WTC11 (cell line): ENCODE data around the gene CCDC137. TPM values are rescaled to one million over a fixed set of nuclear protein-coding genes. Genes with fewer than 3 reads are reported as not detected.

Experiments
- ATAC-seq: fragments of 200-7000 bp; cut with Tn5 transposase; 2 replicates; pipeline ENCODE4 v1.10.0; 2021; ENCODE audit warnings: mild to moderate bottlenecking, moderate library complexity
- CTCF ChIA-PET: fragments of 300-600 bp; sonication (Branson Sonifier 250); formaldehyde crosslinking; loops from one replicate; lab custom pipeline; 2021; ENCODE audit warnings: antibody characterized with exemption; lab: Charles Lee
- POLR2A ChIA-PET: fragments of 350-600 bp; sonication (Branson Sonifier 250); formaldehyde crosslinking; loops from one replicate; lab custom pipeline; 2021; ENCODE audit warnings: antibody characterized with exemption; lab: Charles Lee
- DNase-seq: peaks from one replicate; pipeline ENCODE4 v3.0.0; 2021; ENCODE audit warnings: low spot score
- H3K27ac Mint-ChIP-seq: 2 replicates; pipeline ENCODE4 v1.8.0; 2021; ENCODE audit warnings: mixed read lengths
- H3K27me3 Mint-ChIP-seq: 2 replicates; pipeline ENCODE4 v1.8.0; 2021; ENCODE audit warnings: low read depth, mild to moderate bottlenecking, moderate library complexity, mixed read lengths
- H3K36me3 Mint-ChIP-seq: 2 replicates; pipeline ENCODE4 v1.8.0; 2021; ENCODE audit warnings: mixed read lengths
- H3K4me1 Mint-ChIP-seq: 2 replicates; pipeline ENCODE4 v1.8.0; 2022; ENCODE audit warnings: mixed read lengths
- H3K4me3 Mint-ChIP-seq: 2 replicates; pipeline ENCODE4 v1.8.0; 2021; ENCODE audit warnings: mild to moderate bottlenecking, moderate library complexity, mixed read lengths
- H3K9me3 Mint-ChIP-seq: 2 replicates; pipeline ENCODE4 v1.8.0; 2021; ENCODE audit warnings: mixed read lengths
- FOXK1 ChIP-seq: sonication (generic); formaldehyde crosslinking; IDR thresholded peaks from 2 replicates; pipeline ENCODE4 v1.8.0; 2022; ENCODE audit warnings: mild to moderate bottlenecking, moderate library complexity, missing genetic modification reagents
- GABPB1 ChIP-seq: sonication (generic); formaldehyde crosslinking; IDR thresholded peaks from 2 replicates; pipeline ENCODE4 v1.8.1; 2023; ENCODE audit warnings: mild to moderate bottlenecking, missing genetic modification reagents
- GRHL2 ChIP-seq: fragments of 250-450 bp; sonication (Bioruptor Pico); IDR thresholded peaks from 2 replicates; pipeline ENCODE4 v1.8.0; 2022; ENCODE audit warnings: mild to moderate bottlenecking, moderate library complexity; ENCODE audit not compliant: insufficient replicate concordance, severe bottlenecking
- NR2C2 ChIP-seq: sonication (generic); formaldehyde crosslinking; IDR thresholded peaks from 2 replicates; pipeline ENCODE4 v1.8.0; 2022; ENCODE audit warnings: mild to moderate bottlenecking, missing genetic modification reagents
- NR3C1 ChIP-seq: sonication (generic); formaldehyde crosslinking; conservative IDR thresholded peaks from 2 replicates; pipeline ENCODE4 v1.8.1; 2023; ENCODE audit warnings: low read depth, mild to moderate bottlenecking, missing genetic modification reagents
- PRRX2 ChIP-seq: fragments of 250-450 bp; sonication (Bioruptor Pico); IDR thresholded peaks from 2 replicates; pipeline ENCODE4 v1.8.0; 2021; ENCODE audit warnings: mild to moderate bottlenecking
- RELA ChIP-seq: sonication (generic); formaldehyde crosslinking; IDR thresholded peaks from 2 replicates; pipeline ENCODE4 v1.8.1; 2022; ENCODE audit warnings: missing genetic modification reagents, mild to moderate bottlenecking, borderline replicate concordance
- SMAD4 ChIP-seq: sonication (generic); formaldehyde crosslinking; IDR thresholded peaks from 2 replicates; pipeline ENCODE4 v1.8.0; 2022; ENCODE audit warnings: mild to moderate bottlenecking, missing genetic modification reagents
- TCF7 ChIP-seq: sonication (generic); formaldehyde crosslinking; IDR thresholded peaks from 2 replicates; pipeline ENCODE4 v1.8.0; 2022; ENCODE audit warnings: mild to moderate bottlenecking, low read depth, missing genetic modification reagents, moderate library complexity
- total RNA-seq: library from RNA; stranded (reverse); gene quantifications from 3 replicates; pipeline ENCODE4 v1.2.3, GENCODE V29; 2021
- TF ChIP-seq, protein P1 (sequence below): sonication (generic); formaldehyde crosslinking; conservative IDR thresholded peaks from 2 replicates; pipeline ENCODE4 v1.8.1; 2023; ENCODE audit warnings: mild to moderate bottlenecking, low read depth, missing genetic modification reagents, moderate library complexity
- TF ChIP-seq, protein P2 (sequence below): fragments of 250-450 bp; sonication (Bioruptor Pico); IDR thresholded peaks from 2 replicates; pipeline ENCODE4 v1.9.0; 2021; ENCODE audit warnings: moderate library complexity, mild to moderate bottlenecking, inconsistent platforms, borderline replicate concordance
- TF ChIP-seq, protein P3 (sequence below): sonication (generic); formaldehyde crosslinking; IDR thresholded peaks from 2 replicates; pipeline ENCODE4 v1.8.0; 2023; ENCODE audit warnings: mild to moderate bottlenecking, missing genetic modification reagents
- TF ChIP-seq, protein P4 (sequence below): fragments of 200-600 bp; IDR thresholded peaks from 2 replicates; pipeline ENCODE4 v1.8.0; 2022; ENCODE audit warnings: antibody characterized with exemption
- TF ChIP-seq, protein P5 (sequence below): sonication (generic); formaldehyde crosslinking; IDR thresholded peaks from 2 replicates; pipeline ENCODE4 v1.8.0; 2023; ENCODE audit warnings: missing genetic modification reagents, mild to moderate bottlenecking, borderline replicate concordance
- TF ChIP-seq, protein P6 (sequence below): sonication (generic); formaldehyde crosslinking; IDR thresholded peaks from 2 replicates; pipeline ENCODE4 v1.8.0; 2022; ENCODE audit warnings: mild to moderate bottlenecking, missing genetic modification reagents

CCDC137 gene
- total RNA-seq, 1 experiment from 2014 or later: 36.8 TPM

DNA sequence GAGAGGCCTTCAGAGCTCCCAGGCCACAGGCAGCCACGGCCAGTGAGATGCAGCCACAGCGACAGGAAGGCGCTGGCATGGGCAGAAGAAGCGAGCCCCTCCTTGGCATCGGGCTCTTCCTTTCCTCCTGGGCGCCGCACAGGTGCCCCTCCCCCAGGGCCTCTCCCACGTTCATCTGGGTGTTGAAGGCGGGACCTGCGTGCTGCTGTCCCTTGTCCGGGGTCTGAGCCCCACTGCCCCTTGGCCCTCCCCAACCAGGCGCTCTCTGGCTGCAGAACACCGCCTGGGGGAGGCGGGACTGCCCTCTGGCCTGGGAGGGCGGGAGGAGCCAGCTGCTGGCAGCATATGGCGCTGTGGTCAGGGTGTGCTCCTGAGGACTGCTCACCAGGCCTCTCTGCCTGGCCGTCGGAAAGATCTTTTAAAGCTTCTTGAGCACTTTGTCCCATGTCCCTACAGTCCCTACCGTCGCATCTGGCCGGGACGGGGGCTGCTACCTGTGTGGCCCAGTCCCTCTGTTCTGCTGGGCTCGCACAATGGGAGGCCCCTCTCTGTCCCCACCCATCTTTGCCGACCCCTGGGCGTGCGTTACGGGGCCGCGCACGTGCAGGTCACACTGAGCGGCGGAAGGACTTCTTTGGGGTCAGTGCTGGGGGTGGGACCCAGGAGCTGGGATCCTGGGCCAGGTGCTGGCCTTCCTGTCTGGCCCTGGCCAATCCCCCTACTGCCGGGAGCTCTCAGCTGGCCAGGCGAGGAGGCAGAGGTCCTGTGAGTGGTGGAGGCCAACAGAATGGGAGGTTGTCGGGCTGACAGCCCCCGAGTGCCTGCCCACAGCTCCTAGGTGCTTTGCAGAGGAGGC lies 47.2 kb downstream of the CCDC137 start:
- ATAC-seq: peak; percentile 3
- Mint-ChIP-seq H3K4me3 (peak overlapping the region; percentile 92), H3K27me3 (peaks cover 2% of the 10 kb centered on the region; the same call in 1 of the 2 replicates), H3K27ac (no peak overlapping the region), H3K9me3 (no peaks in the 10 kb centered on the region), H3K36me3 (peaks cover 4% of the 10 kb centered on the region; the same call in 1 of the 2 replicates), H3K4me1 (peaks cover 24% of the 10 kb centered on the region)
- ChIA-PET CTCF (interaction anchor here (0.9 to 1.4 kb wide), 6 partner anchors 12 to 195 kb away, joined by 3 to 4 read pairs (median 4); no protein-coding TSS in a partner anchor), POLR2A (interaction anchor here (1.1 to 1.4 kb wide), 3 partner anchors 8 to 317 kb away, joined by 3 read pairs; no protein-coding TSS in a partner anchor)
- TF ChIP-seq, protein P1, sequence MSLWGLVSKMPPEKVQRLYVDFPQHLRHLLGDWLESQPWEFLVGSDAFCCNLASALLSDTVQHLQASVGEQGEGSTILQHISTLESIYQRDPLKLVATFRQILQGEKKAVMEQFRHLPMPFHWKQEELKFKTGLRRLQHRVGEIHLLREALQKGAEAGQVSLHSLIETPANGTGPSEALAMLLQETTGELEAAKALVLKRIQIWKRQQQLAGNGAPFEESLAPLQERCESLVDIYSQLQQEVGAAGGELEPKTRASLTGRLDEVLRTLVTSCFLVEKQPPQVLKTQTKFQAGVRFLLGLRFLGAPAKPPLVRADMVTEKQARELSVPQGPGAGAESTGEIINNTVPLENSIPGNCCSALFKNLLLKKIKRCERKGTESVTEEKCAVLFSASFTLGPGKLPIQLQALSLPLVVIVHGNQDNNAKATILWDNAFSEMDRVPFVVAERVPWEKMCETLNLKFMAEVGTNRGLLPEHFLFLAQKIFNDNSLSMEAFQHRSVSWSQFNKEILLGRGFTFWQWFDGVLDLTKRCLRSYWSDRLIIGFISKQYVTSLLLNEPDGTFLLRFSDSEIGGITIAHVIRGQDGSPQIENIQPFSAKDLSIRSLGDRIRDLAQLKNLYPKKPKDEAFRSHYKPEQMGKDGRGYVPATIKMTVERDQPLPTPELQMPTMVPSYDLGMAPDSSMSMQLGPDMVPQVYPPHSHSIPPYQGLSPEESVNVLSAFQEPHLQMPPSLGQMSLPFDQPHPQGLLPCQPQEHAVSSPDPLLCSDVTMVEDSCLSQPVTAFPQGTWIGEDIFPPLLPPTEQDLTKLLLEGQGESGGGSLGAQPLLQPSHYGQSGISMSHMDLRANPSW (CRISPR knock-in tag): no peak
- TF ChIP-seq RELA (CRISPR knock-in tag): no peak
- TF ChIP-seq, protein P2, sequence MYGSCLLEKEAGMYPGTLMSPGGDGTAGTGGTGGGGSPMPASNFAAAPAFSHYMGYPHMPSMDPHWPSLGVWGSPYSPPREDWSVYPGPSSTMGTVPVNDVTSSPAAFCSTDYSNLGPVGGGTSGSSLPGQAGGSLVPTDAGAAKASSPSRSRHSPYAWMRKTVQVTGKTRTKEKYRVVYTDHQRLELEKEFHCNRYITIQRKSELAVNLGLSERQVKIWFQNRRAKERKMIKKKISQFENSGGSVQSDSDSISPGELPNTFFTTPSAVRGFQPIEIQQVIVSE: no peak
- TF ChIP-seq NR3C1 (CRISPR knock-in tag): no peak
- peak; percentile 45 for TF ChIP-seq GABPB1 (CRISPR knock-in tag)
- DNase-seq: no peak

DNA sequence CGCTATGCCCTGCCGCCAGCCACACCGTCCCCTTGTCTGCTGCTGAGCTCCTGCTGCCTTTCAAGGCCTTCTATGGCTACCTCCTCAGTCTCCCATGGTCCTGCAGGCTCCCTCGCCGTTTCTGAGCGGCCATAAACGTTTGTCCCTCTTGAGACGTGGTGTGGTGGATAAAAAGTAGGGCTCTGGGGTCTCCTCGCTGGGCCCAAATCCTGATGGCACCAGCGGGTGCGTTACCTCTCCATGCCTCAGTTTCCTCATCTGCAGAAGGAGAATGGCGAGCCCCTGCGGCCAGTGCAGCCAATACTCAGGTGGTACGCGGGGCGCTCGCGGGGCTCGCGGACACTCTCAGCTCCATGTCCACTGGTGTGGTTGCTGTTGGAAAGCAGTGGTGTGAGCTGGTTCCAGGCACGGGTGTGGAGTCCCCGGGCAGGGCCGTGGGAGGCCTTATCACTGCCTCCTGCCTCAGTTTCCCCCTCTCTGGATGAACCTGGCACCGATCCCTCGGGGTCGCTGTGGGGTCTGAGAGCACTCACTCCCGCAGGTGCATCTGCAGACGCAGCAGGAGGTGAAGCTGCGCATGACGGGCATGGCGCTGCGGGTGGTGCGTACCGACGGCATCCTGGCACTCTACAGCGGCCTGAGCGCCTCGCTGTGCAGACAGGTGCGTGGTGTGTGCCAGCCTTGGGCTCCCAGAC lies 48.0 kb downstream of the CCDC137 start:
- POLR2A ChIA-PET: interaction anchor here (1.1 to 1.2 kb wide), 2 partner anchors 11 to 316 kb away, joined by 3 read pairs; no protein-coding TSS in a partner anchor
- no peak for ATAC-seq
- TF ChIP-seq, protein P3, sequence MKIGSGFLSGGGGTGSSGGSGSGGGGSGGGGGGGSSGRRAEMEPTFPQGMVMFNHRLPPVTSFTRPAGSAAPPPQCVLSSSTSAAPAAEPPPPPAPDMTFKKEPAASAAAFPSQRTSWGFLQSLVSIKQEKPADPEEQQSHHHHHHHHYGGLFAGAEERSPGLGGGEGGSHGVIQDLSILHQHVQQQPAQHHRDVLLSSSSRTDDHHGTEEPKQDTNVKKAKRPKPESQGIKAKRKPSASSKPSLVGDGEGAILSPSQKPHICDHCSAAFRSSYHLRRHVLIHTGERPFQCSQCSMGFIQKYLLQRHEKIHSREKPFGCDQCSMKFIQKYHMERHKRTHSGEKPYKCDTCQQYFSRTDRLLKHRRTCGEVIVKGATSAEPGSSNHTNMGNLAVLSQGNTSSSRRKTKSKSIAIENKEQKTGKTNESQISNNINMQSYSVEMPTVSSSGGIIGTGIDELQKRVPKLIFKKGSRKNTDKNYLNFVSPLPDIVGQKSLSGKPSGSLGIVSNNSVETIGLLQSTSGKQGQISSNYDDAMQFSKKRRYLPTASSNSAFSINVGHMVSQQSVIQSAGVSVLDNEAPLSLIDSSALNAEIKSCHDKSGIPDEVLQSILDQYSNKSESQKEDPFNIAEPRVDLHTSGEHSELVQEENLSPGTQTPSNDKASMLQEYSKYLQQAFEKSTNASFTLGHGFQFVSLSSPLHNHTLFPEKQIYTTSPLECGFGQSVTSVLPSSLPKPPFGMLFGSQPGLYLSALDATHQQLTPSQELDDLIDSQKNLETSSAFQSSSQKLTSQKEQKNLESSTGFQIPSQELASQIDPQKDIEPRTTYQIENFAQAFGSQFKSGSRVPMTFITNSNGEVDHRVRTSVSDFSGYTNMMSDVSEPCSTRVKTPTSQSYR: no peak
- TF ChIP-seq NR3C1 (CRISPR knock-in tag) (no peak), SMAD4 (CRISPR knock-in tag) (no peak), TCF7 (CRISPR knock-in tag) (no peak), FOXK1 (CRISPR knock-in tag) (no peak), GRHL2 (no peak), NR2C2 (CRISPR knock-in tag) (no peak), RELA (CRISPR knock-in tag) (no peak), PRRX2 (CRISPR knock-in tag) (no peak)
- TF ChIP-seq, protein P4, sequence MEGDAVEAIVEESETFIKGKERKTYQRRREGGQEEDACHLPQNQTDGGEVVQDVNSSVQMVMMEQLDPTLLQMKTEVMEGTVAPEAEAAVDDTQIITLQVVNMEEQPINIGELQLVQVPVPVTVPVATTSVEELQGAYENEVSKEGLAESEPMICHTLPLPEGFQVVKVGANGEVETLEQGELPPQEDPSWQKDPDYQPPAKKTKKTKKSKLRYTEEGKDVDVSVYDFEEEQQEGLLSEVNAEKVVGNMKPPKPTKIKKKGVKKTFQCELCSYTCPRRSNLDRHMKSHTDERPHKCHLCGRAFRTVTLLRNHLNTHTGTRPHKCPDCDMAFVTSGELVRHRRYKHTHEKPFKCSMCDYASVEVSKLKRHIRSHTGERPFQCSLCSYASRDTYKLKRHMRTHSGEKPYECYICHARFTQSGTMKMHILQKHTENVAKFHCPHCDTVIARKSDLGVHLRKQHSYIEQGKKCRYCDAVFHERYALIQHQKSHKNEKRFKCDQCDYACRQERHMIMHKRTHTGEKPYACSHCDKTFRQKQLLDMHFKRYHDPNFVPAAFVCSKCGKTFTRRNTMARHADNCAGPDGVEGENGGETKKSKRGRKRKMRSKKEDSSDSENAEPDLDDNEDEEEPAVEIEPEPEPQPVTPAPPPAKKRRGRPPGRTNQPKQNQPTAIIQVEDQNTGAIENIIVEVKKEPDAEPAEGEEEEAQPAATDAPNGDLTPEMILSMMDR: no peak
- TF ChIP-seq, protein P5, sequence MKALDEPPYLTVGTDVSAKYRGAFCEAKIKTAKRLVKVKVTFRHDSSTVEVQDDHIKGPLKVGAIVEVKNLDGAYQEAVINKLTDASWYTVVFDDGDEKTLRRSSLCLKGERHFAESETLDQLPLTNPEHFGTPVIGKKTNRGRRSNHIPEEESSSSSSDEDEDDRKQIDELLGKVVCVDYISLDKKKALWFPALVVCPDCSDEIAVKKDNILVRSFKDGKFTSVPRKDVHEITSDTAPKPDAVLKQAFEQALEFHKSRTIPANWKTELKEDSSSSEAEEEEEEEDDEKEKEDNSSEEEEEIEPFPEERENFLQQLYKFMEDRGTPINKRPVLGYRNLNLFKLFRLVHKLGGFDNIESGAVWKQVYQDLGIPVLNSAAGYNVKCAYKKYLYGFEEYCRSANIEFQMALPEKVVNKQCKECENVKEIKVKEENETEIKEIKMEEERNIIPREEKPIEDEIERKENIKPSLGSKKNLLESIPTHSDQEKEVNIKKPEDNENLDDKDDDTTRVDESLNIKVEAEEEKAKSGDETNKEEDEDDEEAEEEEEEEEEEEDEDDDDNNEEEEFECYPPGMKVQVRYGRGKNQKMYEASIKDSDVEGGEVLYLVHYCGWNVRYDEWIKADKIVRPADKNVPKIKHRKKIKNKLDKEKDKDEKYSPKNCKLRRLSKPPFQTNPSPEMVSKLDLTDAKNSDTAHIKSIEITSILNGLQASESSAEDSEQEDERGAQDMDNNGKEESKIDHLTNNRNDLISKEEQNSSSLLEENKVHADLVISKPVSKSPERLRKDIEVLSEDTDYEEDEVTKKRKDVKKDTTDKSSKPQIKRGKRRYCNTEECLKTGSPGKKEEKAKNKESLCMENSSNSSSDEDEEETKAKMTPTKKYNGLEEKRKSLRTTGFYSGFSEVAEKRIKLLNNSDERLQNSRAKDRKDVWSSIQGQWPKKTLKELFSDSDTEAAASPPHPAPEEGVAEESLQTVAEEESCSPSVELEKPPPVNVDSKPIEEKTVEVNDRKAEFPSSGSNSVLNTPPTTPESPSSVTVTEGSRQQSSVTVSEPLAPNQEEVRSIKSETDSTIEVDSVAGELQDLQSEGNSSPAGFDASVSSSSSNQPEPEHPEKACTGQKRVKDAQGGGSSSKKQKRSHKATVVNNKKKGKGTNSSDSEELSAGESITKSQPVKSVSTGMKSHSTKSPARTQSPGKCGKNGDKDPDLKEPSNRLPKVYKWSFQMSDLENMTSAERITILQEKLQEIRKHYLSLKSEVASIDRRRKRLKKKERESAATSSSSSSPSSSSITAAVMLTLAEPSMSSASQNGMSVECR (CRISPR knock-in tag): no peak
- TF ChIP-seq, protein P6, sequence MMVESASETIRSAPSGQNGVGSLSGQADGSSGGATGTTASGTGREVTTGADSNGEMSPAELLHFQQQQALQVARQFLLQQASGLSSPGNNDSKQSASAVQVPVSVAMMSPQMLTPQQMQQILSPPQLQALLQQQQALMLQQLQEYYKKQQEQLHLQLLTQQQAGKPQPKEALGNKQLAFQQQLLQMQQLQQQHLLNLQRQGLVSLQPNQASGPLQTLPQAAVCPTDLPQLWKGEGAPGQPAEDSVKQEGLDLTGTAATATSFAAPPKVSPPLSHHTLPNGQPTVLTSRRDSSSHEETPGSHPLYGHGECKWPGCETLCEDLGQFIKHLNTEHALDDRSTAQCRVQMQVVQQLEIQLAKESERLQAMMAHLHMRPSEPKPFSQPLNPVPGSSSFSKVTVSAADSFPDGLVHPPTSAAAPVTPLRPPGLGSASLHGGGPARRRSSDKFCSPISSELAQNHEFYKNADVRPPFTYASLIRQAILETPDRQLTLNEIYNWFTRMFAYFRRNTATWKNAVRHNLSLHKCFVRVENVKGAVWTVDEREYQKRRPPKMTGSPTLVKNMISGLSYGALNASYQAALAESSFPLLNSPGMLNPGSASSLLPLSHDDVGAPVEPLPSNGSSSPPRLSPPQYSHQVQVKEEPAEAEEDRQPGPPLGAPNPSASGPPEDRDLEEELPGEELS (CRISPR knock-in tag): no peak
- TF ChIP-seq, all 79 proteins: peak for 0
- DNase-seq: no peak
- no peak overlapping the region for H3K27ac Mint-ChIP-seq
- H3K27me3 Mint-ChIP-seq: peaks cover 2% of the 10 kb centered on the region; the same call in 1 of the 2 replicates
- no peaks in the 10 kb centered on the region for H3K9me3 Mint-ChIP-seq
- H3K4me1 Mint-ChIP-seq: peaks cover 21% of the 10 kb centered on the region
- H3K36me3 Mint-ChIP-seq: 0 out of 2 replicates have a peak, but pooled peaks cover 4% of the 10 kb centered on the region
- no peak overlapping the region for H3K4me3 Mint-ChIP-seq
- CTCF ChIA-PET: interaction anchor here (1.0 to 1.4 kb wide), 3 partner anchors 21 to 155 kb away, joined by 3 to 4 read pairs (median 4); no protein-coding TSS in a partner anchor
